Endothelial cell of umbilical vein (primary cell): ENCODE results near the gene MYBPHL. TPM values are rescaled to one million over a fixed set of nuclear protein-coding genes. Genes with fewer than 3 reads are reported as not detected.

Experiments
- BruUV-seq: library from RNA; stranded (reverse); fragments of 400-500 nt; replicated peaks from 2 replicates; lab custom pipeline; 2021; lab: Mats Ljungman, UMichigan
- CTCF ChIA-PET: fragments of 300-600, 350-600 bp; sonication (Branson Sonifier 250); formaldehyde crosslinking; loops from one replicate; lab custom pipeline; 2021; ENCODE audit warnings: antibody characterized with exemption, inconsistent platforms; lab: Charles Lee
- POLR2A ChIA-PET: fragments of 300-600, 350-600 bp; sonication (Branson Sonifier 250); formaldehyde crosslinking; loops from one replicate; lab custom pipeline; 2021; ENCODE audit warnings: antibody characterized with exemption, inconsistent platforms; lab: Charles Lee
- DNase-seq: peaks from one replicate; pipeline ENCODE4 v3.0.0-alpha.2; 2011; ENCODE audit warnings: low read depth, low spot score
- FAIRE-seq: peaks from 2 replicates; lab custom pipeline; 2011; peaks lifted over from hg19 to GRCh38; lab: Jason Lieb, UNC
- H2AFZ ChIP-seq: 2 replicates; pipeline ENCODE4 v1.6.0; 2012; ENCODE audit warnings: low read depth, low read length, control low read depth, inconsistent platforms
- H3K27ac ChIP-seq: 2 replicates; pipeline ENCODE4 v1.5.1; 2011; ENCODE audit warnings: low read depth, mild to moderate bottlenecking, control low read depth, low read length, moderate library complexity; ENCODE audit not compliant: insufficient read depth
- H3K27me3 ChIP-seq, 2 experiments: 2 replicates each; pipeline versions ENCODE4 v1.6.0 to v1.6.1; 2011; ENCODE audit warnings: low read length in 2 of 2, mixed read lengths in 1 of 2; ENCODE audit not compliant: control insufficient read depth in 2 of 2, insufficient read depth in 2 of 2
- H3K36me3 ChIP-seq, 2 experiments: 2 replicates in 1 of 2; 3 replicates in 1 of 2; pipeline ENCODE4 v1.5.1; 2011; ENCODE audit warnings: low read length in 2 of 2, mild to moderate bottlenecking in 1 of 2, moderate library complexity in 1 of 2; ENCODE audit not compliant: control insufficient read depth in 2 of 2, insufficient read depth in 2 of 2; ENCODE audit errors: extremely low read depth in 1 of 2
- H3K4me1 ChIP-seq: 3 replicates; pipeline ENCODE4 v1.5.1; 2011; ENCODE audit warnings: mild to moderate bottlenecking, low read length; ENCODE audit not compliant: control insufficient read depth, insufficient read depth; ENCODE audit errors: extremely low read depth
- H3K4me2 ChIP-seq: 2 replicates; pipeline ENCODE4 v1.6.1; 2011; ENCODE audit warnings: low read length, control low read depth, mixed read lengths; ENCODE audit not compliant: insufficient read depth
- H3K4me3 ChIP-seq, 3 experiments: fragments of 200-600 bp in 1 of 3; sonication (generic), shearing (Covaris generic) in 1 of 3; replicated peaks in 1 of 3; 2 replicates each; pipeline ENCODE4 v1.5.1; 2011 to 2016; ENCODE audit warnings: control low read depth in 3 of 3, low read length in 3 of 3, mild to moderate bottlenecking in 2 of 3, inconsistent platforms in 1 of 3, low read depth in 1 of 3, moderate library complexity in 1 of 3; ENCODE audit not compliant: insufficient read depth in 1 of 3
- H3K79me2 ChIP-seq: 2 replicates; pipeline ENCODE4 v1.6.0; 2012; ENCODE audit warnings: low read length, inconsistent platforms; ENCODE audit not compliant: control insufficient read depth, insufficient read depth
- H3K9ac ChIP-seq: replicated peaks from 2 replicates; pipeline ENCODE3; 2011; ENCODE audit warnings: low read length, control low read depth; ENCODE audit not compliant: insufficient read depth; ENCODE audit errors: extremely low read depth
- H3K9me1 ChIP-seq: replicated peaks from 3 replicates; pipeline ENCODE4 v1.6.0; 2011; ENCODE audit warnings: mild to moderate bottlenecking, low read length; ENCODE audit not compliant: control insufficient read depth, insufficient read depth; ENCODE audit errors: extremely low read depth
- H3K9me3 ChIP-seq: replicated peaks from 2 replicates; pipeline ENCODE4 v1.5.1; 2012; ENCODE audit warnings: low read length, inconsistent platforms; ENCODE audit not compliant: control insufficient read depth, insufficient read depth
- H4K20me1 ChIP-seq: replicated peaks from 2 replicates; pipeline ENCODE3; 2011; ENCODE audit warnings: mild to moderate bottlenecking, low read length; ENCODE audit not compliant: control insufficient read depth, insufficient read depth; ENCODE audit errors: extremely low read depth
- CTCF ChIP-seq, 2 donors: IDR thresholded peaks; 1 replicate in 1 of 2; 2 replicates in 1 of 2; pipeline ENCODE4 v1.5.1; 2011; ENCODE audit warnings: low read length in 2 of 2, mild to moderate bottlenecking in 2 of 2, moderate library complexity in 2 of 2, control low read depth in 1 of 2, inconsistent platforms in 1 of 2, low read depth in 1 of 2; ENCODE audit not compliant: insufficient read depth in 1 of 2; ENCODE audit errors: extremely low read depth in 1 of 2
- EZH2 ChIP-seq: IDR thresholded peaks from 2 replicates; pipeline ENCODE4 v1.6.1; 2012; ENCODE audit warnings: borderline replicate concordance, low read depth, mild to moderate bottlenecking, moderate library complexity, low read length, inconsistent platforms; ENCODE audit not compliant: severe bottlenecking
- FOS ChIP-seq: IDR thresholded peaks from 2 replicates; pipeline ENCODE4 v1.6.1; 2011; ENCODE audit warnings: mild to moderate bottlenecking, low read length, moderate library complexity, borderline replicate concordance; ENCODE audit not compliant: insufficient read depth
- GATA2 ChIP-seq: IDR thresholded peaks from 2 replicates; pipeline ENCODE4 v1.7.0; 2011; ENCODE audit warnings: low read depth, mild to moderate bottlenecking, moderate library complexity, mixed read lengths, low read length; ENCODE audit not compliant: insufficient read length, insufficient read depth
- JUN ChIP-seq: IDR thresholded peaks from 2 replicates; pipeline ENCODE4 v1.6.1; 2011; ENCODE audit warnings: borderline replicate concordance, low read depth; ENCODE audit not compliant: insufficient read length, insufficient read depth
- MAX ChIP-seq: IDR thresholded peaks from 2 replicates; pipeline ENCODE4 v1.6.1; 2011; ENCODE audit not compliant: insufficient read depth, insufficient read length
- MYC ChIP-seq: IDR thresholded peaks from one replicate; pipeline ENCODE4 v1.6.1; 2011; ENCODE audit warnings: mild to moderate bottlenecking, low read depth, low read length
- POLR2A ChIP-seq: IDR thresholded peaks from 2 replicates; pipeline ENCODE4 v1.6.1; 2012; ENCODE audit warnings: low read depth, mild to moderate bottlenecking, control low read depth, low read length
- POLR2AphosphoS5 ChIP-seq: IDR thresholded peaks from 2 replicates; pipeline ENCODE4 v1.6.1; 2012; ENCODE audit warnings: low read depth, mild to moderate bottlenecking, control low read depth, low read length, moderate library complexity; ENCODE audit not compliant: insufficient read depth
- dilution Hi-C: fragments of 300-500 bp; cut with MboI; formaldehyde crosslinking; loops from one replicate; pipeline ENCODE4 v1.15.0; 2019; ENCODE audit warnings: low sequenced_read_pairs; ENCODE audit not compliant: extremely low pct_ligation_motif_present
- intact Hi-C: fragments of 100-400 bp; cut with micrococcal nuclease; formaldehyde crosslinking; loops from one replicate; pipeline ENCODE4 v1.10.0; 2022
- polyA plus RNA-seq, 4 experiments: library from polyadenylated mRNA; depleted of rRNA in 3 of 4; stranded (reverse) in 3 of 4; unstranded in 1 of 4; fragments of >200 nt; gene quantifications; 2 replicates each; pipeline versions ENCODE4 v1.2.1 to v1.2.3, GENCODE V29; 2011 to 2012; ENCODE audit warnings: missing spikeins in 1 of 4
- total RNA-seq: library from RNA; stranded (reverse); gene quantifications from 2 replicates; pipeline ENCODE4 v1.2.3, GENCODE V29; 2021

The MYBPHL gene
- total and polyA plus RNA-seq, 2 donors (not counting 3 experiments of a cell fraction or from before 2014, with no cell fraction given) = not detected

- Histone ChIP-seq H3K9me3 (no peaks in the 10 kb centered on the region), H3K4me3 (no peak overlapping the region), H3K79me2 (no peaks in the 10 kb centered on the region), H3K9me1 (no peaks in the 10 kb centered on the region), H3K36me3 (no peaks in the 10 kb centered on the region), H3K4me2 (no peak overlapping the region), H2AFZ (no peak overlapping the region), H3K27me3 (peaks cover 9% of the 10 kb centered on the region in 2 experiments), H3K4me1 (no peaks in the 10 kb centered on the region), H3K27ac (no peak overlapping the region), H3K9ac (no peak overlapping the region), H4K20me1 (no peaks in the 10 kb centered on the region)
- CTCF ChIA-PET = interaction anchor here (0.9 kb wide), 1 partner anchor 17 kb away, joined by 4 read pairs; the partner anchor contains the start of gene PSRC1
- intact Hi-C loops = no loop called here
- DNase-seq (no peak), FAIRE-seq (no peak)
- no TSS peak for BruUV-seq
- POLR2A ChIA-PET = no interaction called here
- TF ChIP-seq POLR2AphosphoS5 (no peak), GATA2 (no peak), MAX (no peak), EZH2 (no peak), POLR2A (no peak), MYC (no peak), JUN (no peak), CTCF (IDR thresholded peaks at IDR 0.05; ENCODE audit: extremely low read depth in 1 of 2, insufficient read depth in 1 of 2, low read depth in 1 of 2, low read length in 2 of 2) (no peak), FOS (no peak)
- dilution Hi-C loops = no loop called here
Observed at GRCh38 chr1:109299558-109300343, 7.1 kb downstream of the MYBPHL start.
